ENCODE data around the gene SLC12A5.

SLC12A5 gene

GRCh38 chr20:46083531-46084061, 54.6 kb downstream of the SLC12A5 start:
- no peak overlapping the region for H3K4me3 ChIP-seq (ENCODE audit: low read depth, low read length)
- TF ChIP-seq CTCF (IDR thresholded peaks at IDR 0.05; ENCODE audit: insufficient read depth, low read depth, low read length, missing control alignments): no peak
- DNase-seq (ENCODE audit: low read depth): no peak

GRCh38 chr20:46084805-46085178, 55.8 kb downstream of the SLC12A5 start:
- no peak for TF ChIP-seq CTCF (IDR thresholded peaks at IDR 0.05; ENCODE audit: insufficient read depth, low read depth, low read length, missing control alignments)

GRCh38 chr20:46085179-46085851, 56.3 kb downstream of the SLC12A5 start:
- no peak for DNase-seq (ENCODE audit: low read depth)
- no peak for TF ChIP-seq CTCF (IDR thresholded peaks at IDR 0.05; ENCODE audit: insufficient read depth, low read depth, low read length, missing control alignments)

More at GRCh38 chr20:46084805-46085178, 55.8 kb downstream of the SLC12A5 start:
- no peak for DNase-seq (ENCODE audit: low read depth)
- no peak overlapping the region for H3K4me3 ChIP-seq (ENCODE audit: low read depth, low read length)

GRCh38 chr20:46087161-46087560, 58.1 kb downstream of the SLC12A5 start:
- peak; percentile 22 for TF ChIP-seq CTCF (IDR thresholded peaks at IDR 0.05; ENCODE audit: insufficient read depth, low read depth, low read length, missing control alignments)
- no peak overlapping the region for H3K4me3 ChIP-seq (ENCODE audit: low read depth, low read length)
- DNase-seq (ENCODE audit: low read depth): no peak

More at GRCh38 chr20:46085179-46085851, 56.3 kb downstream of the SLC12A5 start:
- no peak overlapping the region for H3K4me3 ChIP-seq (ENCODE audit: low read depth, low read length)

GRCh38 chr20:46088409-46089166, 59.6 kb downstream of the SLC12A5 start:
- peak overlapping the region; percentile 89 for H3K4me3 ChIP-seq (ENCODE audit: low read depth, low read length)
- TF ChIP-seq CTCF (IDR thresholded peaks at IDR 0.05; ENCODE audit: insufficient read depth, low read depth, low read length, missing control alignments): no peak
- peak; percentile 53 for DNase-seq (ENCODE audit: low read depth)

- peak overlapping the region; percentile 89 for H3K4me3 ChIP-seq (ENCODE audit: low read depth, low read length)
- TF ChIP-seq CTCF (IDR thresholded peaks at IDR 0.05; ENCODE audit: insufficient read depth, low read depth, low read length, missing control alignments): no peak
- no peak for DNase-seq (ENCODE audit: low read depth)
Observed at GRCh38 chr20:46089167-46089416, 60.1 kb downstream of the SLC12A5 start.
